ENCODE results near the gene TRMT112.

The TRMT112 gene

GRCh38 chr11:64347193-64347867 is 30.0 kb upstream of the TRMT112 start:
- Mint-ChIP-seq H3K36me3 (ENCODE audit: low read depth) (no peaks in the 10 kb centered on the region), H3K9me3 (no peaks in the 10 kb centered on the region), H3K4me1 (peaks cover 44% of the 10 kb centered on the region), H3K27me3 (ENCODE audit: low read depth, poor library complexity) (peaks cover 6% of the 10 kb centered on the region), H3K27ac (no peak overlapping the region), H3K4me3 (no peak overlapping the region)
- TF ChIP-seq, protein P1, sequence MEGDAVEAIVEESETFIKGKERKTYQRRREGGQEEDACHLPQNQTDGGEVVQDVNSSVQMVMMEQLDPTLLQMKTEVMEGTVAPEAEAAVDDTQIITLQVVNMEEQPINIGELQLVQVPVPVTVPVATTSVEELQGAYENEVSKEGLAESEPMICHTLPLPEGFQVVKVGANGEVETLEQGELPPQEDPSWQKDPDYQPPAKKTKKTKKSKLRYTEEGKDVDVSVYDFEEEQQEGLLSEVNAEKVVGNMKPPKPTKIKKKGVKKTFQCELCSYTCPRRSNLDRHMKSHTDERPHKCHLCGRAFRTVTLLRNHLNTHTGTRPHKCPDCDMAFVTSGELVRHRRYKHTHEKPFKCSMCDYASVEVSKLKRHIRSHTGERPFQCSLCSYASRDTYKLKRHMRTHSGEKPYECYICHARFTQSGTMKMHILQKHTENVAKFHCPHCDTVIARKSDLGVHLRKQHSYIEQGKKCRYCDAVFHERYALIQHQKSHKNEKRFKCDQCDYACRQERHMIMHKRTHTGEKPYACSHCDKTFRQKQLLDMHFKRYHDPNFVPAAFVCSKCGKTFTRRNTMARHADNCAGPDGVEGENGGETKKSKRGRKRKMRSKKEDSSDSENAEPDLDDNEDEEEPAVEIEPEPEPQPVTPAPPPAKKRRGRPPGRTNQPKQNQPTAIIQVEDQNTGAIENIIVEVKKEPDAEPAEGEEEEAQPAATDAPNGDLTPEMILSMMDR (IDR thresholded peaks at IDR 0.05), result no peak
- DNase-seq, result no peak

DNA sequence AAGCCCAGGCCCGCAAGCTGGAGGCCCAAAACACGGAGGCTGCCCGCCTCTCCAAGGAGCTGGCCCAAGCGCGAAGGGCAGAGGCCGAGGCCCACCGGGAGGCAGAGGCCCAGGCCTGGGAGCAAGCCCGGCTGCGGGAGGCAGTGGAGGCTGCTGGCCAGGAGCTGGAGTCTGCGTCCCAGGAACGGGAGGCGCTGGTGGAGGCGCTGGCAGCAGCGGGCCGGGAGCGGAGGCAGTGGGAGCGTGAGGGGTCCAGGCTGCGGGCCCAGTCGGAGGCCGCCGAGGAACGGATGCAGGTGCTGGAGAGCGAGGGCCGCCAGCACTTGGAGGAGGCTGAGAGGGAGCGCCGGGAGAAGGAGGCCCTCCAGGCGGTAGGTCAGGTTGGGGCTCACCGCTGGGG is 27.4 kb upstream of the TRMT112 start:
- peaks cover 13% of the 10 kb centered on the region for H3K27me3 Mint-ChIP-seq (ENCODE audit: low read depth, poor library complexity)

GRCh38 chr11:64343767-64344559 is 26.6 kb upstream of the TRMT112 start:
- Mint-ChIP-seq H3K4me1 (peaks cover 51% of the 10 kb centered on the region), H3K36me3 (ENCODE audit: low read depth) (no peaks in the 10 kb centered on the region), H3K9me3 (no peaks in the 10 kb centered on the region), H3K4me3 (no peak overlapping the region), H3K27me3 (ENCODE audit: low read depth, poor library complexity) (peaks cover 13% of the 10 kb centered on the region), H3K27ac (no peak overlapping the region)
- TF ChIP-seq, protein P1 (IDR thresholded peaks at IDR 0.05), result peak; percentile 30
- DNase-seq, result no peak

More for the DNA sequence above, 27.4 kb upstream of the TRMT112 start:
- no peaks in the 10 kb centered on the region for H3K9me3 Mint-ChIP-seq
- no peak for DNase-seq
- peaks cover 48% of the 10 kb centered on the region for H3K4me1 Mint-ChIP-seq
- no peak overlapping the region for H3K4me3 Mint-ChIP-seq
- H3K27ac Mint-ChIP-seq, result no peak overlapping the region
- TF ChIP-seq, protein P1 (IDR thresholded peaks at IDR 0.05), result no peak
- no peaks in the 10 kb centered on the region for H3K36me3 Mint-ChIP-seq (ENCODE audit: low read depth)

DNA sequence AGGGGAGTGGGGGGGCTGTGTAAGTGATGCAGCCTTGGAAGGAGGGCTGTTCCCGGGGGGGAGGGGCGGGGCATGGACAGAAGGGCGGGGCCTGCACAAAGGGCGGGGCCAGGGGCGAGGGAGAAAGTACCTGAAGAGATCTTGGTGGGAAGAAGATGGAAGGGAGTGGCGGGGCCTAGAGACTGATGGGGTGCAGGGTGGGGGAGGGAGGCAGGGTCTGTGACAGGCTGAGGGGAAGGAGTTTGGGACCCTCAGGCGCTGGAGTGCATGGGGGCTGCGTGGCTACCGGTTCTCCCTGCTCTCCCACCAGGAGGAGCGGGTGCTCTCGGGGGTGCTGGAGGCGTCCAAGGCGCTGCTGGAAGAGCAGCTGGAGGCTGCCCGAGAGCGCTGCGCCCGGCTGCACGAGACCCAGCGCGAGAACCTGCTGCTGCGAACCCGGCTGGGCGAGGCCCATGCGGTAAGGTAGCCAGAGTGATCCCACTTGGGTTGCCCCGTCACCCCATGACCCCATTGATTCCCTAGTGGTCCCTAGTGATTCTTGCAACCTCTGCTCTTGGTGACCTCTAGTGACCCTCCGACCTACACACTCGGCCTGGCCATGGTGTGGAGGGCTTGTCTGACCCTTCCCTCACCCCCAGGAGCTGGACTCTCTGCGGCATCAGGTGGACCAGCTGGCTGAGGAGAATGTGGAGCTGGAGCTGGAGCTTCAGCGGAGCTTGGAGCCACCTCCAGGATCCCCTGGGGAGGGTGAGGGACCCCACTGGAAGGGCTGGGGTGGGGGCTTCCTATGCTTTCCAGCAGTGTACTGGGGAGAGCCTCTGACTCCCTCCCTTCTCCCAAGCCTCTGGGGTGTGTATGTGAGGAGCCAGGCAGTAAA is 25.7 kb upstream of the TRMT112 start:
- H3K27ac Mint-ChIP-seq, result no peak overlapping the region
- TF ChIP-seq, protein P1 (IDR thresholded peaks at IDR 0.05), result no peak
- peaks cover 13% of the 10 kb centered on the region for H3K27me3 Mint-ChIP-seq (ENCODE audit: low read depth, poor library complexity)
- H3K4me1 Mint-ChIP-seq, result peaks cover 45% of the 10 kb centered on the region
- peak overlapping the region; percentile 60 for H3K4me3 Mint-ChIP-seq
- DNase-seq, result no peak
- no peaks in the 10 kb centered on the region for H3K9me3 Mint-ChIP-seq
- no peaks in the 10 kb centered on the region for H3K36me3 Mint-ChIP-seq (ENCODE audit: low read depth)

DNA sequence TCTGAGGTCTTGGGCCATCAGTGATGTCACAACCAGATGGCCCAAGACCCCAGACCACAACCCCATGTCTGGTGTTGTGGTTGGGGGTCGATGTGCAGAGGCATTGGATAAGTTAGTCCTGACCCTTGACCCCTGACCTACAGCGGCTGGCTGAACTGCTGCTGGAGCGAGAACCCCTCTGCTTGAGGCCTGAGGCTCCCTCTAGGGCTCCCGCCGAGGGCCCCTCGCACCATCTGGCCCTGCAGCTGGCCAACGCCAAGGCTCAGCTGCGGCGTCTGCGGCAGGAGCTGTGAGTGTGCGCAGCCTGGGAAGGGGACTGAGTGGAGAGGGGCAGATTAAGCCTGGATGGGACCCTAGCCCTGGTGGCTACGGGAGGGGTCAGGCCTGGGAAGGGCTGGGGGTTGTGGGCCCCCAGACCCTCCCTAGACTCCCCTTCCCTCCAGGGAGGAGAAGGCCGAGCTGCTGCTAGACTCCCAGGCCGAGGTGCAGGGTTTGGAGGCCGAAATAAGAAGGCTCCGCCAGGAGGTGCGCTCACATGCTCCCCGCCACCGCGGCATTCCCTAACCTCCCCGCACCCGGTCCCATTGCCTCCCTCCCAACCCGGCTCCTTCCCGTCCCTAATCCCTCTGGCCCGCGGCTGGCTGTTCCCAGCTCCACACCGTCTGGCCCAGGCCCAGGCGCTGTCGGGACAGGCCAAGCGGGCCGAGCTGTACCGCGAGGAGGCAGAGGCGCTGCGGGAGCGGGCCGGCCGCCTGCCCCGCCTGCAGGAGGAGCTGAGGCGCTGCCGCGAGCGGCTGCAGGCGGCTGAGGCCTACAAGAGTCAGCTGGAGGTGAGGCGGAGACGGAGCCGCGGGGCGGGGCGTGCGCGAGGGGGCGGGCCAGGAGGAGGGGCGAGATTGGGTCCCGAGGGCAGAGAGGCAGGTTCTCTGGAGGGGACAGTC is 24.8 kb upstream of the TRMT112 start:
- H3K36me3 Mint-ChIP-seq (ENCODE audit: low read depth), result no peaks in the 10 kb centered on the region
- no peak overlapping the region for H3K27ac Mint-ChIP-seq
- peak overlapping the region; percentile 60 for H3K4me3 Mint-ChIP-seq
- H3K27me3 Mint-ChIP-seq (ENCODE audit: low read depth, poor library complexity), result peaks cover 16% of the 10 kb centered on the region
- H3K4me1 Mint-ChIP-seq, result peaks cover 43% of the 10 kb centered on the region
- TF ChIP-seq, protein P1 (IDR thresholded peaks at IDR 0.05), result peak; percentile 26
- DNase-seq, result peak; percentile 95
- no peaks in the 10 kb centered on the region for H3K9me3 Mint-ChIP-seq
